ENCODE data around the gene PHLDB2. TPM values are rescaled to one million over a fixed set of nuclear protein-coding genes. Genes with fewer than 3 reads are reported as not detected.

The PHLDB2 gene
- total RNA-seq, 4 donors from 2014 or later = 23.5 to 81.5 (median 26.2) TPM

DNA sequence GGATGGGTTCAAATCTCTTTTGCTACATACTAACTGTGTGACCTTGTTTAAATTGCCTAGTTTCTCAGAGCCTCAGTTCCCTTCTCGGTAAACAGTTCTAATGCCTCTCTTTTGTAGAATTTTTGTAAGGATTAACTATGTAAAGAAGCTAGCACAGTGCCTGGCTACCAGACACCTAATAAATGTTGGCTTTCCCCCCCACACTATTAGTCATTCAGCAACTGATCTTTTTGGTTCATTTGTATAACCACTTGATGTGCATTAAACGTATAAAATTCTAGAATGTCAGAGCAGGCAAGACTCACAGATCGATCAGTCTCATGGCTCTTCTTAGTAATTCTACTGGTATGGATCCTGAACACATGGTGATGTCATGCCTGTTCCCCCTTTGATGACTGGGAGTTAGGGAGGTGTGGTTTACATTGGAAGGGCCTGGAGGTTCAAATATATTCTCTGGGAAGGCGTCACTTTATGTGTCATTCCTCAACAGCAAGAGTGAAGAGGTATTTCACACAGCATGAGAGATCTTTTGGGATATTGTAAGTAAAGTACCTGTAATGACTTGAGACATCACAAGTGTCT, 146.1 kb downstream of the PHLDB2 start:
- no peak for DNase-seq (ENCODE audit: low spot score in 2 of 2)
- H3K4me3 ChIP-seq (ENCODE audit: low read depth, poor library complexity, severe bottlenecking) = no peak overlapping the region
- TF ChIP-seq POLR2A (IDR thresholded peaks at IDR 0.05) (no peak), CTCF (IDR thresholded peaks at IDR 0.05) (no peak)
- intact Hi-C loops (cut with DNase I; ENCODE audit: low total_unique reads) = no loop called here
- WGBS, 2 donors = 70 to 90% methylated on average over 4 of the region's 4 CpGs

DNA sequence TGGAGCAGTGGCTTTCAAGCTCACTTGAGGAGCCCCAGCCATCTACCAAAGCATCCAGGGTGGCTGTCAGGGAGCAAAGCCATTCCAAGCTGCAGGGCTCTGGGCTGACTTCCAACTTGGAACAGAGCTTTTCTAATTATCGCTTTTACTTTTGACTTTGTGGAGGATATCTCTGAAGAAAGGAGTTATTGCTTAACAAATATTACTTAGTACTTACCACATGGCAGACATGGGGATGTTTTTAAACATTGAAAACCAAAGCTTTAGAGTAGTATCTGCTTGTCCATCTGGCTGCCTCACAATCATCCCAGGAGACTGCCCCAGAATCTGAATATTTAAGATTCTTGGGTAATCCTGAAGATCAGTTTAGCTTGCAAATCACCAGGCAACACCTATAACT, 148.6 kb downstream of the PHLDB2 start:
- no peak for DNase-seq (ENCODE audit: low spot score in 2 of 2)
- no peak for TF ChIP-seq CTCF (IDR thresholded peaks at IDR 0.05)
- TF ChIP-seq POLR2A (IDR thresholded peaks at IDR 0.05) = no peak
- H3K4me3 ChIP-seq (ENCODE audit: low read depth, poor library complexity, severe bottlenecking) = no peak overlapping the region
- intact Hi-C loops (cut with DNase I; ENCODE audit: low total_unique reads) = no loop called here
- 31 to 33% methylated on average over 1 of the region's 1 CpG for WGBS, 2 donors

DNA sequence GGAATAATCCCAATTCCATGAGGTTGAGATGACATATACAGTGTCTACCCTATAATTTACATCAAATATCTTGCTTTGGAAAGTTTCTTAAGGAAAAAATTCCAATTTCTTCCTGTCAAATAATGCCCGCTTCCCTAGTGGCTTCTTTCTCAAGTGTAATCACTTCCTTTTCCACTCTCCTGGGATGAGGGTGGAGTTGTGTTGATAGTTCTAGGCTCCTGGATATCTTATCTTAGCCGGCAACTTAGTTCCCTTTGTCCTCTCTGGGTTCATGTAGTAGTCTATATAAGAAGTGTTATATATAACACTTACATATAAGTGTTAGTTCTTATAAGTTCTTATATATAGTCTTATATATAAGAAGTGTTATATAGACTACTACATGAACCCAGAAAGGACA, 150.6 kb downstream of the PHLDB2 start:
- no peak for DNase-seq (ENCODE audit: low spot score in 2 of 2)
- TF ChIP-seq CTCF (IDR thresholded peaks at IDR 0.05) (no peak), POLR2A (IDR thresholded peaks at IDR 0.05) (no peak)
- 89 to 94% methylated on average over 2 of the region's 2 CpGs for WGBS, 2 donors
- H3K4me3 ChIP-seq (ENCODE audit: low read depth, poor library complexity, severe bottlenecking) = no peak overlapping the region
- intact Hi-C loops (cut with DNase I; ENCODE audit: low total_unique reads) = no loop called here

DNA sequence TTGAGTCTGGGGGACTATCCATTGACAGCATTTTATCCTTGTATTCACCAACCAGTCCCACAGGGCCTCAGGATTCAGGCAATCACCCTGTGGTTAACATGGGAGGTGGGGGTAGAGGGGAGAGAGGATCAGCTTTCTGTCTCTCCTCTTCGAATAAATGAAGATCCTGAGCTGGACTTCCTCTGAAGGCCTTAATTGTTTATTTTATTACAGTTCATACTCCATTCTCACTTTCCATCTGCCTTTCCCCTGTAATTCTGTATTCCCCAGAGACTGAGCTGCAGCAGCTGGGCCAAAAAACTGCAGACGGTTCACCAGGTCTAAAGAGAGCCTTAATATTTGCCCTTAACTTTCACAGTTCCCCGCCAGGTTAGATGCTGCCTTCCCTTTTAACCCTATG, 151.6 kb downstream of the PHLDB2 start:
- TF ChIP-seq POLR2A (IDR thresholded peaks at IDR 0.05) (no peak), CTCF (IDR thresholded peaks at IDR 0.05) (no peak)
- no peak for DNase-seq (ENCODE audit: low spot score in 2 of 2)
- WGBS, 2 donors = 71 to 83% methylated on average over 3 of the region's 3 CpGs
- intact Hi-C loops (cut with DNase I; ENCODE audit: low total_unique reads) = no loop called here
- H3K4me3 ChIP-seq (ENCODE audit: low read depth, poor library complexity, severe bottlenecking) = no peak overlapping the region

DNA sequence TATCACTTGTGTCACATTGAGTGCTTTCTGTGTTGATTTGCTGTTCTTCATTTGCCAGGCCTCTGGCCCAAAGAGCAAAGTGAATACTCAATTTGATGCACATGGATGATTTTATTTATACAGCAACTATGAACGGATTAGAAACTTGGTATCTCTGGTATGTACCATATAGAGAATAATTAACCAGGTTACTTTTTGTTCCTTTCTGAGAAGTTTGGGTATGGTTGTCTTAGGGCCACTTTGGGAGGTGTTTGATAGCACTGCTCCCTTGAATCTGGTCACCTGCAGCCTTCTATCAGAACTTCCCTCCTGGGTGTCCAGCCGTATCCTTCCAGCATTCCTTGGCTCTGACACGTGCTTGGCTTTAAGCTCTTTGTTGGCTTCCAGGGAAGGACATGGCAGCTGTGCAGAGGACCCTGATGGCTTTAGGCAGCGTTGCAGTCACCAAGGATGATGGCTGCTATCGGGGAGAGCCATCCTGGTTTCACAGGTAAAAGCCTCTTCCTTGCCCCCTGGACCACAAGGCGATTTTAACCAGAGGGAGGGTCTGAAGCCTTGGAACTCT, 152.4 kb downstream of the PHLDB2 start:
- WGBS, 2 donors = 78 to 97% methylated on average over 6 of the region's 6 CpGs
- TF ChIP-seq CTCF (IDR thresholded peaks at IDR 0.05) = no peak
- TF ChIP-seq POLR2A (IDR thresholded peaks at IDR 0.05) = no peak
- DNase-seq (ENCODE audit: low spot score in 2 of 2) = no peak
- intact Hi-C loops (cut with DNase I; ENCODE audit: low total_unique reads) = no loop called here
- H3K4me3 ChIP-seq (ENCODE audit: low read depth, poor library complexity, severe bottlenecking) = no peak overlapping the region

All from lower leg skin (tissue), 4 donors.